Measurements from ENCODE around the gene LRRN3.
"Not testable (repeated sequence)": the region's sequence is repeated elsewhere in the genome, so short reads cannot be mapped to it uniquely, and the experiment has no call there.

LRRN3 gene

DNA sequence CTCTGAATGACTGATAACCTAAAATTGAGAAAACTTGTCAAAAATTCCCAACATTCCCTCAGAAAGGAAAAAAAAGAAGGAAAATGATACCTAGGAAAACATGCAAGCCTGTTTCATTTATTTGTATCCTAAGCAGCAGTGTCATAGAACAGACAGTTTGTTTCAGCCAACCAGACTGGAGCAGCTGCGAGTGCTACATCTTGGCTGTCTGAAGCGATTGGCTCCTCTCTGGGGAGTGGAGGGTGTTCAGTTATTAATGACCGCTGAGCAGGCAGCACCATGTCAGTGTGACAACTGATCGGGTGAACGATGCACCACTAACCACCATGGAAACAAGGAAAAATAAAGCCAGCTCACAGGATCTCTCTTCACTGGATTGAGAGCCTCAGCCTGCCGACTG lies at the start of gene LRRN3:
Gene LRRN3 (plus strand): TSS at position 282 of the 400 bp plus-strand sequence. CDS start 31,646 bp downstream, outside the sequence.
- peak within 1 kb of the TSS; percentile 36 for H3K4me3 ChIP-seq (ENCODE audit: low read depth, low read length)
- DNase-seq (ENCODE audit: low read depth) = no peak

DNA sequence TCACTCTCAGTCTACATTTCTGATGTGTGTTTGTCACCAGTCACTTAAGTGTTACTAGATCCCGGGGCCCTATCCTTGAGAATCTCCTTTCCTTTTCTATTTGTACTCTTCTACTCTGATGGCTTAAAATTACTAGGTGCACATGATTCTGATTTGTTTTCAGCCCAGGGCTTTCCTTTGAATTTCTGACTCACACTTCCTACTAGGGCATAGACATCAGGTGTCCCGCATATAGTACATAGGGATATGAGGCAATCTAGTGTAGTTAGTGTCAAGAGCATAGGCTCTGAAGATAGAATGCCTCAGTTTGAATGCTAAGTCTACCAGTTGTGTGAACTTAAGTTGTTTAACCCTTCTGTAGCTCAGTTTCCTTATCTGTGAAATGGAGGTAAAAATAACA lies 49.4 kb upstream of the LRRN3 start:
- H3K4me3 ChIP-seq (ENCODE audit: low read depth, low read length) = no peak overlapping the region
- no peak for DNase-seq (ENCODE audit: low read depth)

DNA sequence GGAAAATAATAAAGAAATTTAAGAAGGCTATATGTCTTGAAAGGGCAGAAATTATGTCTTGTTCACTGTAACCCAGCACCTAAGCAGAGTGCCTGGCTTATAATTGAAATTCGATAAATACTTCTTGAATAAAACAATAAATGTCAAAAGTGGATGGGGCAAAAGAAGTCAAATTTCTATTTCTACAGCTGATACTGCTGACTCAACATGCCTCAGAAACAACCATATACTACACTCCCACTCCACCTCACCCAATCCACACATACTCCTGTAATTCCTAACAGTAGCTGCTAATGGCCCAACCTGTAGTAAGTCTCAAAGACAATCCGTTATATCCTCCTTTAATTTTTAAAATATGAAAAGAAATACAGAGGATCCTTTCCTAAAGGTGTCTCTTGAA lies 48.1 kb upstream of the LRRN3 start:
- H3K4me3 ChIP-seq (ENCODE audit: low read depth, low read length) = no peak overlapping the region
- no peak for DNase-seq (ENCODE audit: low read depth)

DNA sequence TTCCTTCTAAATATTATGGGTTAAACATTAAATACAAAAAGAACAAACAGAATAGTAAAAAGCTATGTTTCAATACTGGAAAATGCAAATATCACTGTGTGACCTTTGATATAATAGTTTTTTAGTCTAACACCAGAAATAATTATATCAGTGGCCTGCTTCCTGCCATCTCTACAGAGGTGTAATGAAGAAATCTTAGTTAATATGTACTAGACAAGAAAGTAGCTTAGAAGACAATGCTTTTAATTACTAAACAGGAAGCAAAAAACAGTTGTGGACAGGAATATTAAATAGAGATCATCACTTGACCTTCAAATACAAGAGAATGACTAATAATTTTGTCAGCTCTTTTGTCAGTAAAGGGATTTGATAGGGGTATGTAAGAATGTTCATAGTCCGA lies 47.4 kb upstream of the LRRN3 start:
- no peak for DNase-seq (ENCODE audit: low read depth)
- no peak overlapping the region for H3K4me3 ChIP-seq (ENCODE audit: low read depth, low read length)

DNA sequence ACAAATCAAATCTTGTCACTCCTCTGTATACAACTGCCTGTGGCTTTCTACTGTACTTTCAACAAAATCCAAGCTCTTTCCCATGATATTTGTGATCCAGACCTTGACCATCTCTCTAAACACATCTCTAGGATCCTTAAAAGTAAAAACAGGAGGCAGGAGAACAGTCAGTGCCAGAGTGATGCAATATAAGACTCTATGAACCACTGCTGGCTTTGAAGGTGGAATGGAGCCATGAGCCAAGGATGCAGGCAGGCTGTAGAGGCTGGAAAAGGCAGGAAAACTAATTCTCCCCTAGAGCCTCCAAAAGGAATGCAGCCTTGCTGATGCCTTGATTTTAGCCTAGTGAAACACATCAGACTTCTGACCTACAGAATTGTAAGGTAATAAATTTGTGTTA lies 45.5 kb upstream of the LRRN3 start:
- H3K4me3 ChIP-seq (ENCODE audit: low read depth, low read length) = no peak overlapping the region
- DNase-seq (ENCODE audit: low read depth) = no peak

DNA sequence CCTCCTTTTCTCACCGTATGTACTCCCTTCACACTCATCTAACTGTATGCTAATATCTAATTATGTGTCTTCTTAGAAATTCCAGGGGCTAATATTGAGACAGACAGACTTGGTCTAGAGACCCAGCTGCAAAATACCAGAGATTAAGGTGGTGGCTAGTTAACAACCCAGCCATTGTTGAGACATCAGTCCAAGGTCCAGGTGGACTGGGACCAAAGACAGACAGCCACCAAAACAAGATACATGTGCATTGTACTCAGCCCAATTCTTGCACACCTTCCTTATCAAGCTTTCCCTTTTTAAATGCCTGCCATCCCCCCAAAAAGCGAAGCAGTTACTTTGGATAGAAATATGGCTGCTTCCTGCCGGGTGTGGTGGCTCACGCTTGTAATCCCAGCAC lies 43.3 kb upstream of the LRRN3 start:
- H3K4me3 ChIP-seq (ENCODE audit: low read depth, low read length) = no peak overlapping the region
- DNase-seq (ENCODE audit: low read depth) = no peak

DNA sequence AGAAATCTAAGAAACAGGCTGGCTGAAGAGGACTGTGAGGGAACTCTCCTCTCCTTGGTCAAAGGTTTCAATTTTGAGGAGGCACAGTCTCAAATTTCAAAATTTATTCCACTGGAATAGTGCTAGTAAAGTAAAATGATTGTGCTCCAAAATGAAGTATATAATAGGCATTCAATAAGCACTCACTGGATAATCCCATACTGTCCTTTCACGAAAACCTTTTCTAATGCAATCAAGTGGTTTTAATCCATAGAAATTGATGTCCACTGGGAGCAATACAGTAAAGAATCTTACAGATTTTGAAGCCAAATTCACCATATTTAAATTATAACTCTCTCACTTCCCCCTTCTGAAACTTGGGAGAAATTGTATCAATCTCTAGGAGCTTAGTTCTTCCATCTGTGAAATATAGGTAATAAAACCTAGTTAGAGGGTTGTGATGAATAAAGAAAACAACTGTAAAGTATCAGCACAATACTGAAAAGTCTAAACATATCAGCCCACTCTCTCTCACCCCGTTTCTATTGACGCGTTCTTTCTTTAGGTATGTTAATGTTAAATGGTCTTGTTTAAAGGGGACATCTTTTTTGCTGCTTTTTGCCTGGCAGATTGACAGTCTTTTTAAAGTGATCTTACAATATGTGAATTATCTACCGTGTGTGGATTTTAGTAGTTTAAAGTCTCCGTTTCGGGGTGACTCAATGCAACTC lies 40.8 kb upstream of the LRRN3 start:
- H3K4me3 ChIP-seq (ENCODE audit: low read depth, low read length) = no peak overlapping the region
- DNase-seq (ENCODE audit: low read depth) = no peak

DNA sequence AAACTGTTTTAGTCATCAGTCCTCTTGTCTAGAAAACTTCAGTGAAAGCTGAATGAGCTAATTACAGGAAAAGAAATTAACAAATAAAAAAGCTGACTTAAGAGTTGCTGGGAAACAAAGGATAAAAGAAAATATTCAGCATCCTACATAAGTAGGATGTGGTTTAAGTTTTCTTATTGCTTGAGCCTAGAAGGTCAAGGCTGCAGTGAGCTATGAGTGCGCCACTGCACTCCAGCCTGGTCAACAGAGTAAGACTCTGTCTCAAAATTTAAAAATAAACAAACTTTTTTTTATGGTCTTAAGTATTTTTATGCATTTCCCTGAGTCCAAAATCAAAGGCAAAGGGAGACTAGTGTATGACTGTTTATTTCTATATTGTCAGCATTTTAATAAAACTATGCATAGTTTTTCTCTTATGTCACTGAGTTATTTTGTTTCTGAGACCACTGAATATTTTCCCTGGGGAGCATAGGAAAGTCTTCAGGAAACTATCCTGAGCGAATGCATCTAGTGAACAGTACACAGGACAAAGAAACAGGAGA lies 40.0 kb upstream of the LRRN3 start:
- no peak overlapping the region for H3K4me3 ChIP-seq (ENCODE audit: low read depth, low read length)
- no peak for DNase-seq (ENCODE audit: low read depth)

DNA sequence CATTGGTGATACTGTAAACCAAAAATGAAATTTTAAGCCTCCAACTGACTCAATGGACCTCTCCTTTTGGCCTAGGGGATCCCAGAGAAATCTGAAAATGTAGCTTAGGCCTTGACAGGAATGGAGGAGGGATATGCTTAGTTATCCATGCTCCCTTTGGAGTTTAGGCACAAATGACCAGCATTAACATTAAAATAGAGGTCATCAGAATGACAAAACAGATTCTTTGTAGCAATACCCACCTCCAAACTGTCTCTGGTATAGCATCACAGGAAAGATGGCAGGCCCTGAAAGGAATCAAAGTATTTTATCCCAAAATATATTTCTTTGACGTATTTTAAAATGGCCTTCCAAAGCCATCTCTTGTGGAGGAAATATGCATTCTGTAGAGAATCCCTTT lies 39.1 kb upstream of the LRRN3 start:
- no peak for DNase-seq (ENCODE audit: low read depth)
- no peak overlapping the region for H3K4me3 ChIP-seq (ENCODE audit: low read depth, low read length)

DNA sequence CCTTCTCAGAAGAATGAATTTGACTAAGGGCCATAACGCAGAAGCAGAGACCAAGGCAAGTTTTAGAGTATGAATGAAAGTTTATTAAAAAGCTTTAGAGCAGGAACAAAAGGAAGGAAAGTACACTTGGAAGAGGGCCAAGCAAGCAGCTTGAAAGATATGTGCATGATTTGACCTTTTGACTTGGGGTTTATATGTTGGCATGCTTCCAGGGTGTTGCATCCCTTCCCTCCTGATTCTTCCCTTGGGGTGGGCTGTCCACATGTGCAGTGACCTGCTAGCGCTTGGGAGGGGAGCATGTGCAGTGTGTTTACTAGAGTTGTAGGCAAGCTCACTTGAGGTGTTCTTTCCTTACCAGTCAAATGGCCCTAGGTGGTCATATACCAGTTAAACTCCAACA lies 37.9 kb upstream of the LRRN3 start:
- DNase-seq (ENCODE audit: low read depth) = no peak
- H3K4me3 ChIP-seq (ENCODE audit: low read depth, low read length) = no peak overlapping the region

DNA sequence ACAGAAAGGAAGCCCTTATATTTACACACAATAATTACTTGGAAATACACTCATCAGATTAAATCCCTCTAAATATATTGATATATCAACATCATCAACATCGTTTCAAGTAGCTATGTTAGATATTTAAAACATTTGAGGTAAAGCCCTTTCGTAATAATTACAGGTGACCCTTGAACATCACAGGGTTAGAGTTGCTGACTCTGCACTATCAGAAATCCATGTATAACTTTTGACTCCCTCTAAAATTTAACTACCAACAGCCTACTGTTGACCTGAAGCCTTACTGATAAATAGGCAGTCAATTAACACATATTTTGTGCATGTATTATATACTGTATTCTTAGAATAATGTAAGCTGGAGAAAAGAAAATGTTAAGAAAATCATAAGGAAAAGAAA lies 34.6 kb upstream of the LRRN3 start:
- no peak overlapping the region for H3K4me3 ChIP-seq (ENCODE audit: low read depth, low read length)
- no peak for DNase-seq (ENCODE audit: low read depth)

DNA sequence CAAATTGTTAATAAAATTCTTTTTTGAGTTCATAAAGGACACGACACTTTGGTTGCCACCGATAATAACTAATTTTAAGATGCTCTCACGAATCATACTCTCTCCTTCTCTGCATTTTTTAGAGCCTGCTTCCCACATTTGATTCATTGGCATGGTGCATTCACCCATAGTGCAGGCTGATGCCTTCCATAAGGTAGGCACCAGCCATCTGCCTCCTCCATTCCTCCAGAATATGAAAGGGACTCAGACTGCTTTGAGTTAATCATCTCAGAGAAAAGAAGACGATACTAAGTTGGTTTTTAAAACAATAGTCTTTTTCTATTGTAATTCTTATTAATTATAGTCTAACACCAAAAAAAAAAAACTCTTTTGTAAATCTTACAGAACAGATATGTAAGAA lies 33.9 kb upstream of the LRRN3 start:
- no peak for DNase-seq (ENCODE audit: low read depth)
- no peak overlapping the region for H3K4me3 ChIP-seq (ENCODE audit: low read depth, low read length)

DNA sequence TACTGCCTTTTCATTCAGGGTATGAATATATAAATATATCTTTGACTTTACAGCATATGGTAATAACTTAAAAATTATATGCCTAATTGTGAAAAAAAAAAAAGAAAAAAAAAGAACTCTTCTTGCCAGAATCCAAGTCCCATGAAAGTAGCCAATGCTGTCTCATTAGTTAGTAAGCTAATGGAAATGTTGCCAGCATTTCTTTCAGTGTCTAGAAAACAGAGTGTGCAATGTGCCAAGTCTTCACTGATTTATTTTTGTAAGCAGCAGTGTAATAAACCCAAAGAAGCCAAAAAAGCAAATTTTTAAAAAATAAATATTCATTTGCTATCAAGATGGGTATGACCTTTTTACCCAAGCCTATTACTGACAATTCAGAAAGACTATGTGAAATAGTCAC lies 31.1 kb upstream of the LRRN3 start:
- H3K4me3 ChIP-seq (ENCODE audit: low read depth, low read length) = no peak overlapping the region
- no peak for DNase-seq (ENCODE audit: low read depth)

DNA sequence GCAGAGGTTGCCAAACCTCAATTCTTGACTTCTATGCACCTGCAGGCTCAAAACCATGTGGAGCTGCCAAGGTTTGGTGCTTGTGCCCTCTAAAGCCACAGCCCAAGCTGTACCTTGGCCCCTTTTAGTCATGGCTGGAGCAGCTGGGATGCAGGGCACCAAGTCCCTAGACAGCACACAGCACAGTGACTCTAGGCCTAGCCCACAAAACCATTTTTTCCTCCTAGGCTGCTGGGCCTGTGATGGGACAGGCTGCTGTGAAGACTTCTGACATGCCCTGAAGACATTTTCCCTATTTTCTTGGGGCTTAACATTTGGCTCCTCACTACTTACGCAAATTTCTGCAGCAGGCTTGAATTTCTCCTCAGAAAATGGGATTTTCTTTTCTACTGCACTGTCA lies 27.8 kb upstream of the LRRN3 start:
- no peak for DNase-seq (ENCODE audit: low read depth)
- no peak overlapping the region for H3K4me3 ChIP-seq (ENCODE audit: low read depth, low read length)

DNA sequence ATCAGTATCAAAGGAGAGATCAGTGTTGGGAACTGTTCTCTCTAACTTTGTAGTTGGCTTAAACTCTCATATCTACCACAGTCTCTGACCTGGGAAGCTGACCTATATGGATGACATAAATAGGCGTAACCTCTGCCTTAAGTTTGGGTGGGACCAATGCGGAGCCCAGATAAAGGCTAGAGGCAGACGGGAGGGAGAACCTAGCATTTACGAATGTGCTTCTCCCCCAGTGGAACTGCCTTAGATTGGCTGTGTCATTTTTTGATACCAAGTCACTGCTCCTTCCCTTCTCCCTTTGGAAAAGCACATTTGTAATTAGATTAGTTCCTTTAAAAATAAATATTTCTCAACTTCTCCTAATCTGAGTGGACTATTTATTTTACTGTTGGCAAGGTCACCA lies 23.7 kb upstream of the LRRN3 start:
- no peak overlapping the region for H3K4me3 ChIP-seq (ENCODE audit: low read depth, low read length)
- DNase-seq (ENCODE audit: low read depth) = no peak

DNA sequence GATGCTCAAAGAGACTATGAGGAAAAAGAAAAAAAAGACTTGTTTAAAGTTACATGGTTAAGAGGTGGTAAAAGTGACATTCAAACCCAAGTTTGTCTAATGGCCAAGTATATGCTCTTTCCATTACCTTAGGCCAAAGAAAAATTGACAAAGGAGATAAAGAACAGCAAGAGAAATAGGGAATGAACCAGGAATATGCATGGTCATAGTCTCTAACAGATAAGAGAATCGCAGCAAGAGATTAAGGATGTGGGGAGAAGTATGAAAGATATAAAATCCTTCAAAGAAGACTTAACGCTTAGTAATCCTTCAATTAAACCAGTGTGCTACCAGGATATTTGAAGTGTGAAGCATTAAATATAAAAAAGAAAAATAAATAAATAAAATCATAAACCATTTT lies 23.2 kb upstream of the LRRN3 start:
- H3K4me3 ChIP-seq (ENCODE audit: low read depth, low read length) = no peak overlapping the region
- no peak for DNase-seq (ENCODE audit: low read depth)

DNA sequence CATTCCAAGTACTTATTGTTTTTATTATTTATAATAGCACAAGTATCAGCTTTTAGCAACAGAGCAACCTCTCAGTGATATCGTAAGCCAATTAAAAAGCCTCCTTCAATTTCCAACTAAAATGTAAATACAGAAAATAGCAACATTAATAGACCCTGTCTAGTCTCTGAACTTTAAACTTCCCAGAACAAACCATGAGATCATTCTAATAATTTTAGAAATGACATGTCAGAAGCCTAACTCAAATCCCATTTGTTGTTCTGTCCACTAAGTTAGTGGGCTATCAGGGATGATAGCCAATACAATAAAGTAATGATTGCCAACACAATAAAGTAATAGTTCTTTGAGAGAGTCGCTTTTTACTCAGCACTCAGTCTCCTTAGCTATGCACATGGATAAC lies 22.3 kb upstream of the LRRN3 start:
- no peak for DNase-seq (ENCODE audit: low read depth)
- H3K4me3 ChIP-seq (ENCODE audit: low read depth, low read length) = no peak overlapping the region

DNA sequence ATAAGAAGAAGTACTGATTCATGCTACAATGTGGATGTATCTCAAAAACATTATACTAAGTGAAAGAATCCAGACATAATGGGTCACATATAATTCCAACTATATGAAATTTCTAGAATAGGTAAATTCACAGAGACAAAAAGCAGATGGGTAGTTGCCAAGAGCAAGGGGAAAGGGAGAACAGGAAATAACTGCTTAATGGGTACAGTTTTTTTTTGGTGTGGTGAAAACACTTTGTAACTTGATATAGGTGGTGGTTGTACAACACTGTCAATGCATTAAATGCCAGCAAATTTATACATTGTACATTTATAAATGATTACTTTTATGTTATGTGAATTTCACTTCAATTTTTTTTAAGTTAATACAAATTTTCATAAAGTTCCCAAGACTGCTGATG lies 19.4 kb upstream of the LRRN3 start:
- no peak overlapping the region for H3K4me3 ChIP-seq (ENCODE audit: low read depth, low read length)
- DNase-seq (ENCODE audit: low read depth) = no peak

DNA sequence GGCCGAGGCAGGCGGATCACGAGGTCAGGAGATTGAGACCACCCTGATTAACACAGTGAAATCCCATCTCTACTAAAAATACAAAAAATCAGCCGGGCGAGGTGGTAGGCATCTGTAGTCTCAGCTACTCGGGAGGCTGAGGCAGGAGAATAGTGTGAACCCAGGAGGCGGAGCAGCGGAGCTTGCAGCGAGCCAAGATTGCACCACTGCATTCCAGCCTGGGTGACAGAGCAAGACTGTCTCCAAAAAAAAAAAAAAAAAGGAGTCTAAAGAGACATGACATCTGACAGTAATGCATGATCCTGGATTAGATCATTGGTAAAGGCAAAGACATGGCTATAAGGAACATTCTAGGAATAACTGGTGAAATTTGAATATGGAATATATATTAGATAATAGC lies 18.3 kb upstream of the LRRN3 start:
- DNase-seq (ENCODE audit: low read depth) = not testable (repeated sequence)

DNA sequence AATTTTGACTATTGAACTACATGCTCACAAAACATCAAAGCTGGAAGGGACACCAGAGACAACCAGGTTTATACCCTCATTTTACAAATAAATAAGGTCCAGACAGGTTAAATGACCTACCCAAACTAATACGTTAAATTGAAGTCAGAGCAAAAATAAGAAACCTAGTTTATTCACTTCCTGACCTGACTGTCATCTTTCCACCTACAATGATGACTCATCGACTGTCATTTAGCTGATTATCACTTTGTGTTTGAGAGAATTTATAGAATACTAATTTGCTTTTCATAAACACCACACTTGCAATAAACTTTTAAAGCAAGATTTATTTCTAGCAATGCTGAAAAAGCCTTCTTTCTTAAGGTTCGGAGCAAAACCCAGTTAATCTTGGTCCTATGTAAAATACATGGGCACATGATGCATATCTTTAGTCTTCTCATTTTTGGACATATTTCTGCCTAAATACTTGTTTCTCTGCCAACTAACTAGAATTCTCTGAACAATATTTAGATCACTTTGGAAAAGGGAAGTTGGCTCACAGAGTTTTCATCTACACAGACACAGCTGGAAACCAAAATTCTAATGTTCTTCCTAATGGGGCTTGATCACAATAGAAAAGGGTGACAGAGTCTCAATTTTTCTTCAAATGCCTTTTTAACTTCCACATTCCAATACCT lies 16.7 kb upstream of the LRRN3 start:
- no peak for DNase-seq (ENCODE audit: low read depth)

More for the DNA sequence above, 18.3 kb upstream of the LRRN3 start:
- not testable (repeated sequence) for H3K4me3 ChIP-seq (ENCODE audit: low read depth, low read length)

DNA sequence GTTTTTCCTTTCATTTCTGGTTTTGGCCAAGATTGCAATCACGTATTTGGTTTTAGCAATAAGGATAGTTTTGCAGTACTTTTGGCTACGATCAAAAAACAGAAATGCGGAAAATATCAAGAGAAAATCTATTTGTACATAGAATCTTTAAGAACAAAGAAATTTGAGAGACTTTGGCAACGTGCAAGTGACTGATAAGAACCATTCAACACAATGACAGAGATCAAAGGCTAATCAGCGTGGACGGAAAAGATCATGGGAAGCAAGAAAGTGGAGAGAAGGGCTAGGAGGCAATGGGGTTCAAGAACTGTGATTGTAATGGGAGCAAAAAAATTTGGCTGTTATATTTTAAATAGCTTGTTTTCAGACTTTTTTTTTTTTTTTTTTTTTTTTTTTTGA lies 16.2 kb upstream of the LRRN3 start:
- H3K4me3 ChIP-seq (ENCODE audit: low read depth, low read length) = no peak overlapping the region
- no peak for DNase-seq (ENCODE audit: low read depth)

More for the DNA sequence above, 16.7 kb upstream of the LRRN3 start:
- H3K4me3 ChIP-seq (ENCODE audit: low read depth, low read length) = no peak overlapping the region

Measured in skeletal muscle cell (primary cell).